Ascending aorta (tissue), 2 donors: ENCODE measurements around the gene NOTUM. TPM values are rescaled to one million over a fixed set of nuclear protein-coding genes. Genes with fewer than 3 reads are reported as not detected.

ENCODE experiments used
- DNase-seq, 2 donors: peaks; one replicate each; pipeline ENCODE4 v3.0.0-alpha.2; 2019; ENCODE audit warnings: low spot score in 2 of 2
- H3K27ac ChIP-seq, 2 donors: fragments of 200-600 bp; sonication (generic); one replicate each; pipeline ENCODE4 v1.5.1; 2016 to 2017; ENCODE audit warnings: mild to moderate bottlenecking in 1 of 2
- H3K27me3 ChIP-seq: fragments of 200-600 bp; sonication (generic); one replicate; pipeline ENCODE4 v1.5.1; 2017
- H3K36me3 ChIP-seq, 2 donors: fragments of 200-600 bp; sonication (generic); one replicate each; pipeline ENCODE4 v1.5.1; 2016
- H3K4me1 ChIP-seq, 2 donors: fragments of 200-600 bp; sonication (generic); one replicate each; pipeline ENCODE4 v1.5.1; 2016 to 2017; ENCODE audit warnings: mild to moderate bottlenecking in 1 of 2
- H3K4me3 ChIP-seq, 2 donors: fragments of 200-600 bp; sonication (generic); one replicate each; pipeline ENCODE4 v1.5.1; 2016 to 2017; ENCODE audit warnings: mild to moderate bottlenecking in 1 of 2
- H3K9me3 ChIP-seq, 2 donors: fragments of 200-600 bp; sonication (generic); one replicate each; pipeline ENCODE4 v1.5.1; 2016
- CTCF ChIP-seq, 3 experiments: fragments of 200-600 bp in 2 of 3; fragments of 450-650 bp in 1 of 3; sonication (generic) in 2 of 3; IDR thresholded peaks; one replicate each; pipeline ENCODE4 v1.5.1; 2016 to 2019; ENCODE audit warnings: antibody characterized with exemption in 3 of 3, mild to moderate bottlenecking in 1 of 3, moderate library complexity in 1 of 3
- intact Hi-C: fragments of 100-400 bp; cut with DNase I; formaldehyde crosslinking; loops from one replicate; pipeline ENCODE4 v1.15.1; 2023
- total RNA-seq: library from RNA; depleted of rRNA; stranded (reverse); fragments of >200 nt; gene quantifications from one replicate; pipeline ENCODE4 v1.1.0, GENCODE V29; 2016

The NOTUM gene
- total RNA-seq, 1 donor from 2014 or later, result not detected

GRCh38 chr17:81934850-81935708, 25.9 kb downstream of the NOTUM start:
- Histone ChIP-seq H3K9me3 (no peaks in the 10 kb centered on the region), H3K4me3 (no peak overlapping the region), H3K36me3 (no peaks in the 10 kb centered on the region), H3K27ac (no peak overlapping the region), H3K27me3 (no peaks in the 10 kb centered on the region), H3K4me1 (peaks cover 8 to 10% of the 10 kb centered on the region in 2 donors)
- intact Hi-C loops, result no loop called here
- no peak for DNase-seq
- no peak for TF ChIP-seq CTCF (IDR thresholded peaks at IDR 0.05)

- no peak for DNase-seq
- Histone ChIP-seq H3K36me3 (no peaks in the 10 kb centered on the region), H3K9me3 (no peaks in the 10 kb centered on the region), H3K4me3 (no peak overlapping the region), H3K4me1 (peaks cover 4 to 6% of the 10 kb centered on the region in 2 donors), H3K27ac (no peak overlapping the region), H3K27me3 (no peaks in the 10 kb centered on the region)
- intact Hi-C loops, result no loop called here
- TF ChIP-seq CTCF (IDR thresholded peaks at IDR 0.05), result no peak
Observed at GRCh38 chr17:81934098-81934757, 26.8 kb downstream of the NOTUM start.

- Histone ChIP-seq H3K27me3 (no peaks in the 10 kb centered on the region), H3K9me3 (no peaks in the 10 kb centered on the region), H3K36me3 (no peaks in the 10 kb centered on the region), H3K27ac (no peak overlapping the region), H3K4me1 (peaks cover 6 to 9% of the 10 kb centered on the region in 2 donors), H3K4me3 (no peak overlapping the region)
- no peak for DNase-seq
- intact Hi-C loops, result no loop called here
- TF ChIP-seq CTCF (IDR thresholded peaks at IDR 0.05), result no peak
Observed at GRCh38 chr17:81933178-81933699, 27.7 kb downstream of the NOTUM start.

GRCh38 chr17:81932333-81932983, 28.5 kb downstream of the NOTUM start:
- no peak for TF ChIP-seq CTCF (IDR thresholded peaks at IDR 0.05)
- Histone ChIP-seq H3K4me1 (peaks cover 10 to 12% of the 10 kb centered on the region in 2 donors), H3K9me3 (no peaks in the 10 kb centered on the region), H3K36me3 (no peaks in the 10 kb centered on the region), H3K27ac (no peak overlapping the region), H3K4me3 (no peak overlapping the region), H3K27me3 (no peaks in the 10 kb centered on the region)
- DNase-seq, result no peak
- intact Hi-C loops, result no loop called here

- intact Hi-C loops, result no loop called here
- Histone ChIP-seq H3K4me3 (no peak overlapping the region), H3K4me1 (peaks cover 6 to 10% of the 10 kb centered on the region in 2 donors), H3K27me3 (no peaks in the 10 kb centered on the region), H3K9me3 (no peaks in the 10 kb centered on the region), H3K36me3 (no peaks in the 10 kb centered on the region), H3K27ac (no peak overlapping the region)
- no peak for TF ChIP-seq CTCF (IDR thresholded peaks at IDR 0.05)
- no peak for DNase-seq
Observed at GRCh38 chr17:81931557-81932332, 29.2 kb downstream of the NOTUM start.
